Fibroblast of the aortic adventitia (primary cell): ENCODE measurements around the gene SLC31A1. TPM values are rescaled to one million over a fixed set of nuclear protein-coding genes. Genes with fewer than 3 reads are reported as not detected.

Experiments used
- DNase-seq: peaks from one replicate; pipeline ENCODE4 v3.0.0-alpha.2; 2010; ENCODE audit warnings: low read depth
- H3K4me3 ChIP-seq: 2 replicates; pipeline ENCODE4 v1.5.1; 2011; ENCODE audit warnings: low read depth, mild to moderate bottlenecking, control low read depth, low read length, moderate library complexity
- total RNA-seq: library from RNA; depleted of rRNA; stranded (reverse); fragments of >200 nt; gene quantifications from 2 replicates; pipeline ENCODE4 v1.2.3, GENCODE V29; 2012; ENCODE audit warnings: low replicate concordance
- TF ChIP-seq, protein P1 (sequence below): IDR thresholded peaks from 2 replicates; pipeline ENCODE4 v1.5.1; 2011; ENCODE audit warnings: mild to moderate bottlenecking, low read length, control low read depth, inconsistent platforms; ENCODE audit not compliant: insufficient read depth

SLC31A1 gene
- total RNA-seq, 1 donor = 32.9 TPM

DNA sequence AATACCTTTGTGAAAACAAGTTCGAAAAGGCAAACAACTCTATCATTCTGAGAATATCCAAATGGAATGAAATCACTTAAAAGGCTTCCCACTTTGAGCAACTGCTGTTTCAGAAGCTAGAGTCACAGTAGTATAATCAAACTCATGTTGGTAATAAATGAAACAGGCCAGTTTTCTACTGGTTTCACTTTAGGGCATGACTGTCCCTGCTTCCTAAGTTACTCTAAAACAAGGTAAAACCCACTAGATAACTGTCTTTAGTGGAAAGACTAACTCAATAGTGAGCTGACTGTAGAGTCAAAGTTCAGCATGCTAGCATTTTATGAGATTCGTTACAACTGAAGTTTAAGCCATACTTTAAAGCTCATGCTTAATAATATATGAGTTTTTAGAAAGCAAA is 48.0 kb downstream of the SLC31A1 start:
- DNase-seq = no peak
- TF ChIP-seq, protein P1, sequence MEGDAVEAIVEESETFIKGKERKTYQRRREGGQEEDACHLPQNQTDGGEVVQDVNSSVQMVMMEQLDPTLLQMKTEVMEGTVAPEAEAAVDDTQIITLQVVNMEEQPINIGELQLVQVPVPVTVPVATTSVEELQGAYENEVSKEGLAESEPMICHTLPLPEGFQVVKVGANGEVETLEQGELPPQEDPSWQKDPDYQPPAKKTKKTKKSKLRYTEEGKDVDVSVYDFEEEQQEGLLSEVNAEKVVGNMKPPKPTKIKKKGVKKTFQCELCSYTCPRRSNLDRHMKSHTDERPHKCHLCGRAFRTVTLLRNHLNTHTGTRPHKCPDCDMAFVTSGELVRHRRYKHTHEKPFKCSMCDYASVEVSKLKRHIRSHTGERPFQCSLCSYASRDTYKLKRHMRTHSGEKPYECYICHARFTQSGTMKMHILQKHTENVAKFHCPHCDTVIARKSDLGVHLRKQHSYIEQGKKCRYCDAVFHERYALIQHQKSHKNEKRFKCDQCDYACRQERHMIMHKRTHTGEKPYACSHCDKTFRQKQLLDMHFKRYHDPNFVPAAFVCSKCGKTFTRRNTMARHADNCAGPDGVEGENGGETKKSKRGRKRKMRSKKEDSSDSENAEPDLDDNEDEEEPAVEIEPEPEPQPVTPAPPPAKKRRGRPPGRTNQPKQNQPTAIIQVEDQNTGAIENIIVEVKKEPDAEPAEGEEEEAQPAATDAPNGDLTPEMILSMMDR = no peak

GRCh38 chr9:113269871-113270270 is 48.5 kb downstream of the SLC31A1 start:
- TF ChIP-seq, protein P1 = no peak
- no peak for DNase-seq
- no peak overlapping the region for H3K4me3 ChIP-seq

More for the DNA sequence above, 48.0 kb downstream of the SLC31A1 start:
- no peak overlapping the region for H3K4me3 ChIP-seq

GRCh38 chr9:113274474-113275156 is 53.3 kb downstream of the SLC31A1 start:
- TF ChIP-seq, protein P1 = peak; percentile 68
- peak; percentile 72 for DNase-seq

DNA sequence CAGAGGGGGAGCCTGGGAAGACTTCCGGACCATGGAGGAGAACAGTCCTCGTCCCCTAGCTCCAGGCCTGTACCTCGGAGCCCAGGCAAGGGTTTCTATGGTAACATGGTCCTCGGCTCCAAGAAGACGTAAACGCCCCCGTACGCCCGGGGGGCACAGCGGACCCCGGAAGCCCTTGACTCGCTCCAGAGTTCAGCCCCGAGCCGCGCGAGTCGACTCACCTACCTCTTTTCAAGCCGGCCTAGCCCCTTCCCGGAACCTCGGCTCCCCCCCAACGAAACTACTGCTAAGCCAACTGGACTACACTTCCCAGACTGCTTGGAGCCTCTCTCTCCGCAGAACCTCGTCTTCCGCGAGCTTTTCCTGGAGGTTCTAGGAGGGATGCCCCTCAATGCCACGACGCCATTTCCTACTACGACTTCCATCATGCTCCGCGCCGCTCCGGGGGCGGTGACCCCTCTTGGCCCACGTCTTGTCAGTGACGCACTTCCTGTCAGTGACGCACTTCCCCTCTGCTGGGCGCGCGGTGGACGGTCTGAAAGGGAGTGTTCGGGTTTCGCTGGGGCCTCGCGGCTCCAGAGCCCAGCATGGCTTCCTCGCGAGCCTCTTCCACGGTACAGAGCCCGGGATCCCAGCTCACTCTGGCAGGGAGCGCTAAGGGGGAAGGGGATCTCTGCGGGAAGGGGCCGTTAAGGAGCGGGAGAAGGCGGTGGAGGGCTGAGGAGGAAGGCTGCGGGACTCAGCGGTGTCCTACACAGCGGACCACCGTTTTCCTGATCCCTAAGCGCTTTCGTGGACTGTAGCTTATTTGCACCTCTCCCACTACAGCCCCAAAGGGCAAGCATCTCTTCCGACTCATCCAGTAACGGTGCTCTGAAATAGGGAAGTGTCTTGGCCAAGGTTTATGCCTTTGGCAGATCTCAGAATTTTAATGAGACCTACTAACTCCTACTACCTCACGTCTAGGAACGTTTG is 54.1 kb downstream of the SLC31A1 start, which contains the start of the genes CDC26 and PRPF4:
CDC26 (minus strand) TSS at position 416 of the 975 bp plus-strand sequence. CDS start 3,065 bp downstream, outside the sequence.
PRPF4 (plus strand) TSS at position 502 of the 975 bp plus-strand sequence; CDS start at position 588, 86 bp downstream.
- peak within 1 kb of the TSS; percentile 96 for H3K4me3 ChIP-seq
- TF ChIP-seq, protein P1 = no peak
- DNase-seq = peak; percentile 99

More at GRCh38 chr9:113274474-113275156, 53.3 kb downstream of the SLC31A1 start:
- peak overlapping the region; percentile 96 for H3K4me3 ChIP-seq

DNA sequence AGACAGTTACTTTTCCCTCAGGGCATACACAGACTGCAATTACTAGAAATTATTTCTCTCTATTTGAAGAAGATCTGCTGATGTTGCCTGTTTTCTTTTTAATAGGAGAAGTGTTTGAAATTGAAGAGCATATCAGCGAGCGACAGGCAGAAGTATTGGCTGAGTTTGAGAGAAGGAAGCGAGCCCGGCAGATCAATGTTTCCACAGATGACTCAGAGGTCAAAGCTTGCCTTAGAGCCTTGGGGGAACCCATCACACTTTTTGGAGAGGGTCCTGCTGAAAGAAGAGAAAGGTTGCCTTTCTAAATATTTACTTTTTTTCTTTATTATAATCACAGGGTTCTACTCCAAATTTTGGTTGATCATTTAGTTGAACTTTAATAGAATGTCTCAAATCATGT is 57.5 kb downstream of the SLC31A1 start:
- no peak for DNase-seq
- TF ChIP-seq, protein P1 = no peak
- H3K4me3 ChIP-seq = no peak overlapping the region

DNA sequence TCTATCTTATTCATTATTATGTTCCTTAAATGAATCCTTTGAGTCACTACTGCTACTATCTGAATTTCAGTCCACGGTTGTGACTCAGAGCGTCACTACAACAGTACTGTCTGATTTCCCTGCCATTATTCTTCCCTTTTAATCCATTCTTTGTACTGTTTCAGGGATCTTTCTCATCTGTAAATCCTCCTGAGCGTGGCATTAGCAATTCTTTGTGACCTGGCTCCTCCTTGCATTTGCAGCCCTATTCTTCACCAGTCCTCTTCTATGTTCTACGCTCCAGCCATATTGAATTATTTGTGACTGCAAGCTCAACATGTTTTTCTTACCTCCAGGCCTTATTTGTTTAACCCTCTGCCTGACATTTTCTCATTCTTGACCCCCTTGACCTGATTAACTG is 60.0 kb downstream of the SLC31A1 start:
- DNase-seq = no peak
- TF ChIP-seq, protein P1 = no peak
- H3K4me3 ChIP-seq = no peak overlapping the region
